Lung (tissue), 12 donors: ENCODE measurements around the gene MYOZ2. TPM values are rescaled to one million over a fixed set of nuclear protein-coding genes. Genes with fewer than 3 reads are reported as not detected.

ENCODE experiments used
- ATAC-seq: fragments of 200-7000 bp; cut with Tn5 transposase; one replicate; pipeline ENCODE4 v1.9.1; 2020; ENCODE audit warnings: moderate number of reproducible peaks; ENCODE audit not compliant: insufficient read depth, low FRiP score
- DNase-seq, 3 donors: peaks; one replicate each; pipeline ENCODE4 v3.0.0-alpha.2; 2013 to 2017
- H3K27ac ChIP-seq, 2 donors: one replicate each; pipeline ENCODE4 v1.5.1; 2013; ENCODE audit warnings: mild to moderate bottlenecking in 2 of 2, moderate library complexity in 2 of 2, control low read depth in 1 of 2, inconsistent platforms in 1 of 2, low read depth in 1 of 2, low read length in 1 of 2
- H3K27me3 ChIP-seq, 3 donors: one replicate each; pipeline ENCODE4 v1.5.1; 2013; ENCODE audit warnings: low read length in 2 of 3; ENCODE audit not compliant: control insufficient read depth in 3 of 3, insufficient read depth in 3 of 3
- H3K36me3 ChIP-seq, 4 donors: one replicate each; pipeline ENCODE4 v1.5.1; 2013; ENCODE audit warnings: low read length in 4 of 4, mild to moderate bottlenecking in 1 of 4, moderate library complexity in 1 of 4; ENCODE audit not compliant: control insufficient read depth in 4 of 4, insufficient read depth in 4 of 4
- H3K4me1 ChIP-seq, 5 donors: one replicate each; pipeline ENCODE4 v1.5.1; 2013; ENCODE audit warnings: low read length in 5 of 5, mild to moderate bottlenecking in 2 of 5, moderate library complexity in 1 of 5; ENCODE audit not compliant: control insufficient read depth in 5 of 5, insufficient read depth in 5 of 5
- H3K4me3 ChIP-seq: one replicate; pipeline ENCODE4 v1.5.1; 2013; ENCODE audit warnings: mild to moderate bottlenecking, control low read depth, moderate library complexity
- H3K9ac ChIP-seq, 2 donors: one replicate each; pipeline ENCODE4 v1.5.1; 2013; ENCODE audit warnings: low read length in 2 of 2, control low read depth in 1 of 2; ENCODE audit not compliant: insufficient read depth in 1 of 2
- H3K9me3 ChIP-seq, 4 donors: one replicate each; pipeline ENCODE4 v1.5.1; 2013; ENCODE audit warnings: low read length in 3 of 4, mild to moderate bottlenecking in 1 of 4, moderate library complexity in 1 of 4; ENCODE audit not compliant: control insufficient read depth in 4 of 4, insufficient read depth in 3 of 4
- CTCF ChIP-seq: IDR thresholded peaks from 2 replicates; pipeline ENCODE4 v1.5.1; 2012; ENCODE audit warnings: mild to moderate bottlenecking; ENCODE audit errors: control extremely low read depth, extremely low read depth
- WGBS, 2 donors: extraction: QIAGEN DNeasy Blood & Tissue Kit; methylation state at CpG; one replicate each; pipeline ENCODE4 v1.1.7; 2013; 5-methylcytosine and 5-hydroxymethylcytosine counted together
- polyA plus RNA-seq, 2 donors: library from polyadenylated mRNA; stranded (reverse); fragments of 200-250 nt; gene quantifications; one replicate each; pipeline ENCODE4 v1.2.1, GENCODE V29; 2013
- total RNA-seq, 2 donors: library from RNA; depleted of rRNA in 1 of 2; stranded (reverse); fragments of >200 nt in 1 of 2; gene quantifications; one replicate each; pipeline ENCODE4 v1.2.1, GENCODE V29; 2014 to 2021
- donor health status: control.
- donor health status: control.
- donor health status: Bipolar disorder and iron deficiency.
- donor health status: healthy.
- donor health status: DM: yes; HTN: yes; CAD: no.

The MYOZ2 gene
- total and polyA plus RNA-seq, 4 donors: 0.09 to 0.63 (median 0.14) TPM

- Histone ChIP-seq H3K4me1 (peaks cover 0 to 15% (median 0%) of the 10 kb centered on the region in 5 donors), H3K9me3 (no peaks in the 10 kb centered on the region), H3K27ac (peak overlapping the region in 1 of 2 donors; percentile 50), H3K9ac (no peak overlapping the region), H3K27me3 (no peaks in the 10 kb centered on the region), H3K4me3 (no peak overlapping the region), H3K36me3 (no peaks in the 10 kb centered on the region)
- WGBS, 2 donors: 16 to 31% methylated on average over 1 of the region's 1 CpG
- DNase-seq (peak in 2 of 3 donors; percentile 30 to 41), ATAC-seq (no peak)
- no peak for TF ChIP-seq CTCF
Measured at GRCh38 chr4:119099227-119099810, 36.3 kb upstream of the MYOZ2 start.

- H3K4me3 ChIP-seq: no peak overlapping the region
- no peaks in the 10 kb centered on the region for H3K36me3 ChIP-seq
- DNase-seq (no peak), ATAC-seq (no peak)
- 26 to 81% methylated on average over 1 of the region's 1 CpG for WGBS, 2 donors
- no peaks in the 10 kb centered on the region for H3K27me3 ChIP-seq
- no peak overlapping the region for H3K9ac ChIP-seq
- H3K4me1 ChIP-seq: peaks cover 0 to 15% (median 0%) of the 10 kb centered on the region in 5 donors
- peak overlapping the region in 1 of 2 donors; percentile 21 for H3K27ac ChIP-seq
- TF ChIP-seq CTCF: no peak
- H3K9me3 ChIP-seq: no peaks in the 10 kb centered on the region
Measured at GRCh38 chr4:119100655-119101054, 35.0 kb upstream of the MYOZ2 start.

GRCh38 chr4:119103263-119103662, 32.4 kb upstream of the MYOZ2 start:
- WGBS, 2 donors: 19 to 26% methylated on average over 2 of the region's 2 CpGs
- peak in 2 of 3 donors; percentile 52 to 61 for DNase-seq
- no peak overlapping the region for H3K9ac ChIP-seq

More at GRCh38 chr4:119103263-119103662, 32.4 kb upstream of the MYOZ2 start:
- Histone ChIP-seq H3K4me3 (no peak overlapping the region), H3K36me3 (no peaks in the 10 kb centered on the region), H3K9me3 (no peaks in the 10 kb centered on the region), H3K27ac (peak overlapping the region; percentile 47 to 66), H3K4me1 (peaks cover 0 to 21% (median 2%) of the 10 kb centered on the region in 5 donors), H3K27me3 (no peaks in the 10 kb centered on the region)
- no peak for TF ChIP-seq CTCF
- ATAC-seq: peak; percentile 90
